SK-N-SH treated with all-trans-retinoic acid at 6 μM for 48 hours (cell line): ENCODE measurements around the gene MLH1.

Experiments used
- ARNTL ChIP-seq: fragments of 450-650 bp; formaldehyde crosslinking; IDR thresholded peaks from 2 replicates; pipeline ENCODE4 v1.5.0; 2020; ENCODE audit warnings: low read depth, mild to moderate bottlenecking, moderate library complexity, borderline replicate concordance
- BACH2 ChIP-seq: fragments of 250-450 bp; sonication (Bioruptor Pico); IDR thresholded peaks from 2 replicates; pipeline ENCODE4 v1.9.0; 2021; ENCODE audit warnings: mild to moderate bottlenecking, borderline replicate concordance
- CREB5 ChIP-seq: fragments of 250-450 bp; sonication (Bioruptor Pico); IDR thresholded peaks from 2 replicates; pipeline ENCODE4 v1.5.1; 2020; ENCODE audit warnings: low read depth, mild to moderate bottlenecking, moderate library complexity
- CSDC2 ChIP-seq: fragments of 250-450 bp; sonication (Bioruptor Pico); IDR thresholded peaks from 2 replicates; pipeline ENCODE4 v1.5.0; 2020; ENCODE audit warnings: mild to moderate bottlenecking, moderate library complexity
- CSRNP3 ChIP-seq: fragments of 250-450 bp; sonication (Bioruptor Pico); IDR thresholded peaks from 2 replicates; pipeline ENCODE4 v1.5.1; 2021; ENCODE audit warnings: mild to moderate bottlenecking, moderate library complexity
- ISL1 ChIP-seq: fragments of 250-450 bp; sonication (Bioruptor Pico); IDR thresholded peaks from 2 replicates; pipeline ENCODE4 v2.1.2; 2022; ENCODE audit warnings: mild to moderate bottlenecking, moderate library complexity
- PATZ1 ChIP-seq: fragments of 250-450 bp; sonication (Bioruptor Pico); IDR thresholded peaks from 2 replicates; pipeline ENCODE4 v1.8.0; 2020; ENCODE audit warnings: mild to moderate bottlenecking, moderate library complexity, borderline replicate concordance
- RARB ChIP-seq: fragments of 250-450 bp; sonication (Bioruptor Pico); IDR thresholded peaks from 2 replicates; pipeline ENCODE4 v1.8.0; 2021; ENCODE audit warnings: mild to moderate bottlenecking, moderate library complexity
- SNAI2 ChIP-seq: fragments of 250-450 bp; sonication (Bioruptor Pico); IDR thresholded peaks from 2 replicates; pipeline ENCODE4 v1.5.0; 2020; ENCODE audit warnings: mild to moderate bottlenecking, moderate library complexity
- ZC3H10 ChIP-seq: fragments of 250-450 bp; sonication (Bioruptor Pico); IDR thresholded peaks from 2 replicates; pipeline ENCODE4 v1.5.1; 2021; ENCODE audit warnings: mild to moderate bottlenecking, moderate library complexity
- ZFP3 ChIP-seq: fragments of 250-450 bp; sonication (Bioruptor Pico); IDR thresholded peaks from 2 replicates; pipeline ENCODE4 v1.5.0; 2020; ENCODE audit warnings: mild to moderate bottlenecking, moderate library complexity
- ZNF565 ChIP-seq: fragments of 450-650 bp; formaldehyde crosslinking; conservative IDR thresholded peaks from 2 replicates; pipeline ENCODE4 v1.5.0; 2020; ENCODE audit warnings: low read depth, mild to moderate bottlenecking, moderate library complexity
- ZNF70 ChIP-seq: fragments of 450-650 bp; formaldehyde crosslinking; IDR thresholded peaks from 2 replicates; pipeline ENCODE4 v1.5.0; 2020; ENCODE audit warnings: mild to moderate bottlenecking, moderate library complexity

- TF ChIP-seq CSRNP3 (CRISPR knock-in tag) (no peak), CREB5 (CRISPR knock-in tag) (no peak), PATZ1 (CRISPR knock-in tag) (no peak), ISL1 (no peak), CSDC2 (no peak), ZC3H10 (no peak), ARNTL (CRISPR knock-in tag) (no peak), SNAI2 (CRISPR knock-in tag) (no peak), ZFP3 (CRISPR knock-in tag) (no peak), RARB (CRISPR knock-in tag) (no peak), BACH2 (CRISPR knock-in tag) (no peak), ZNF70 (CRISPR knock-in tag) (no peak), ZNF565 (CRISPR knock-in tag) (no peak)
Measured at GRCh38 chr3:37024820-37025405, 31.6 kb downstream of the MLH1 start.
